Measurements from ENCODE around the gene ROBO1. TPM values are rescaled to one million over a fixed set of nuclear protein-coding genes. Genes with fewer than 3 reads are reported as not detected.

Gene ROBO1
- total RNA-seq, 1 donor from 2014 or later: 31.7 TPM

- TF ChIP-seq CTCF (IDR thresholded peaks at IDR 0.05; ENCODE audit: insufficient read depth, low read length, poor library complexity, severe bottlenecking): no peak
- H3K4me3 ChIP-seq (ENCODE audit: low read depth, low read length): no peak overlapping the region
- DNase-seq (ENCODE audit: low read depth): no peak
- H3K36me3 ChIP-seq (ENCODE audit: control insufficient read depth, insufficient read depth, low read length): no peaks in the 10 kb centered on the region
- no peaks in the 10 kb centered on the region for H3K27me3 ChIP-seq (ENCODE audit: control insufficient read depth, insufficient read depth, low read length)
Measured at GRCh38 chr3:79286882-79287281, 480.9 kb downstream of the ROBO1 start.

- TF ChIP-seq CTCF (IDR thresholded peaks at IDR 0.05; ENCODE audit: insufficient read depth, low read length, poor library complexity, severe bottlenecking): no peak
Measured at GRCh38 chr3:79285871-79286270, 481.9 kb downstream of the ROBO1 start.

GRCh38 chr3:79285380-79285779 lies 482.4 kb downstream of the ROBO1 start:
- H3K4me3 ChIP-seq (ENCODE audit: low read depth, low read length): no peak overlapping the region
- H3K27me3 ChIP-seq (ENCODE audit: control insufficient read depth, insufficient read depth, low read length): no peaks in the 10 kb centered on the region
- no peak for TF ChIP-seq CTCF (IDR thresholded peaks at IDR 0.05; ENCODE audit: insufficient read depth, low read length, poor library complexity, severe bottlenecking)
- H3K36me3 ChIP-seq (ENCODE audit: control insufficient read depth, insufficient read depth, low read length): no peaks in the 10 kb centered on the region
- no peak for DNase-seq (ENCODE audit: low read depth)

More at GRCh38 chr3:79285871-79286270, 481.9 kb downstream of the ROBO1 start:
- H3K27me3 ChIP-seq (ENCODE audit: control insufficient read depth, insufficient read depth, low read length): no peaks in the 10 kb centered on the region
- no peaks in the 10 kb centered on the region for H3K36me3 ChIP-seq (ENCODE audit: control insufficient read depth, insufficient read depth, low read length)
- H3K4me3 ChIP-seq (ENCODE audit: low read depth, low read length): no peak overlapping the region
- DNase-seq (ENCODE audit: low read depth): no peak

- H3K36me3 ChIP-seq (ENCODE audit: control insufficient read depth, insufficient read depth, low read length): no peaks in the 10 kb centered on the region
- DNase-seq (ENCODE audit: low read depth): no peak
- no peak overlapping the region for H3K4me3 ChIP-seq (ENCODE audit: low read depth, low read length)
- H3K27me3 ChIP-seq (ENCODE audit: control insufficient read depth, insufficient read depth, low read length): no peaks in the 10 kb centered on the region
- TF ChIP-seq CTCF (IDR thresholded peaks at IDR 0.05; ENCODE audit: insufficient read depth, low read length, poor library complexity, severe bottlenecking): no peak
Measured at GRCh38 chr3:79284781-79285180, 483.0 kb downstream of the ROBO1 start.

- H3K4me3 ChIP-seq (ENCODE audit: low read depth, low read length): no peak overlapping the region
- no peaks in the 10 kb centered on the region for H3K36me3 ChIP-seq (ENCODE audit: control insufficient read depth, insufficient read depth, low read length)
- no peak for TF ChIP-seq CTCF (IDR thresholded peaks at IDR 0.05; ENCODE audit: insufficient read depth, low read length, poor library complexity, severe bottlenecking)
- no peaks in the 10 kb centered on the region for H3K27me3 ChIP-seq (ENCODE audit: control insufficient read depth, insufficient read depth, low read length)
- no peak for DNase-seq (ENCODE audit: low read depth)
Measured at GRCh38 chr3:79278681-79279080, 489.1 kb downstream of the ROBO1 start.

GRCh38 chr3:79268422-79268821 lies 499.4 kb downstream of the ROBO1 start:
- DNase-seq (ENCODE audit: low read depth): no peak
- Histone ChIP-seq H3K4me3 (ENCODE audit: low read depth, low read length) (no peak overlapping the region), H3K27me3 (ENCODE audit: control insufficient read depth, insufficient read depth, low read length) (no peaks in the 10 kb centered on the region), H3K36me3 (ENCODE audit: control insufficient read depth, insufficient read depth, low read length) (no peaks in the 10 kb centered on the region)
- no peak for TF ChIP-seq CTCF (IDR thresholded peaks at IDR 0.05; ENCODE audit: insufficient read depth, low read length, poor library complexity, severe bottlenecking)
